HCT116 (cell line): ENCODE data around the gene CALN1.

Experiments
- FOSL1 ChIP-seq: IDR thresholded peaks from 2 replicates; pipeline ENCODE4 v1.6.1; 2012; ENCODE audit warnings: low read depth
- POLR2AphosphoS5 ChIP-seq: IDR thresholded peaks from 2 replicates; pipeline ENCODE4 v1.6.1; 2011; ENCODE audit warnings: mild to moderate bottlenecking, low read depth, low read length, moderate library complexity
- YY1 ChIP-seq: IDR thresholded peaks from 2 replicates; pipeline ENCODE4 v1.6.1; 2011; ENCODE audit warnings: low read length, low read depth, moderate library complexity, mild to moderate bottlenecking; ENCODE audit not compliant: insufficient replicate concordance; ENCODE audit errors: extremely low read depth
- TF ChIP-seq, protein P1 (sequence below), 3 experiments: fragments of 200-600 bp in 1 of 3; sonication (generic) in 1 of 3; IDR thresholded peaks in 2 of 3; conservative IDR thresholded peaks in 1 of 3; 2 replicates each; pipeline ENCODE4 v1.5.1; 2012 to 2017; ENCODE audit warnings: low read depth in 2 of 3, low read length in 2 of 3, antibody characterized with exemption in 1 of 3, borderline replicate concordance in 1 of 3, control low read depth in 1 of 3, mild to moderate bottlenecking in 1 of 3, mixed read lengths in 1 of 3, mixed run types in 1 of 3, moderate library complexity in 1 of 3; ENCODE audit not compliant: insufficient read depth in 1 of 3

GRCh38 chr7:71991586-71991985 is 420.6 kb downstream of the CALN1 start:
- TF ChIP-seq, protein P1, sequence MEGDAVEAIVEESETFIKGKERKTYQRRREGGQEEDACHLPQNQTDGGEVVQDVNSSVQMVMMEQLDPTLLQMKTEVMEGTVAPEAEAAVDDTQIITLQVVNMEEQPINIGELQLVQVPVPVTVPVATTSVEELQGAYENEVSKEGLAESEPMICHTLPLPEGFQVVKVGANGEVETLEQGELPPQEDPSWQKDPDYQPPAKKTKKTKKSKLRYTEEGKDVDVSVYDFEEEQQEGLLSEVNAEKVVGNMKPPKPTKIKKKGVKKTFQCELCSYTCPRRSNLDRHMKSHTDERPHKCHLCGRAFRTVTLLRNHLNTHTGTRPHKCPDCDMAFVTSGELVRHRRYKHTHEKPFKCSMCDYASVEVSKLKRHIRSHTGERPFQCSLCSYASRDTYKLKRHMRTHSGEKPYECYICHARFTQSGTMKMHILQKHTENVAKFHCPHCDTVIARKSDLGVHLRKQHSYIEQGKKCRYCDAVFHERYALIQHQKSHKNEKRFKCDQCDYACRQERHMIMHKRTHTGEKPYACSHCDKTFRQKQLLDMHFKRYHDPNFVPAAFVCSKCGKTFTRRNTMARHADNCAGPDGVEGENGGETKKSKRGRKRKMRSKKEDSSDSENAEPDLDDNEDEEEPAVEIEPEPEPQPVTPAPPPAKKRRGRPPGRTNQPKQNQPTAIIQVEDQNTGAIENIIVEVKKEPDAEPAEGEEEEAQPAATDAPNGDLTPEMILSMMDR (IDR thresholded peaks at IDR 0.05 in 2 of 3, conservative IDR thresholded peaks at IDR 0.05 in 1 of 3; ENCODE audit: borderline replicate concordance in 1 of 3, insufficient read depth in 1 of 3, low read depth in 2 of 3, low read length in 2 of 3): no peak
- no peak for TF ChIP-seq YY1
- TF ChIP-seq FOSL1: no peak
- TF ChIP-seq POLR2AphosphoS5: no peak
